H1 (cell line): Measurements from ENCODE around the gene SKA3. TPM values are rescaled to one million over a fixed set of nuclear protein-coding genes. Genes with fewer than 3 reads are reported as not detected.

Experiments used
- CTCF ChIA-PET: fragments of 300-600 bp; sonication (Branson Sonifier 250); formaldehyde crosslinking; loops from one replicate; lab custom pipeline; 2021; ENCODE audit not compliant: partially characterized antibody; lab: Charles Lee
- POLR2A ChIA-PET: fragments of 300-600 bp; sonication (Branson Sonifier 250); formaldehyde crosslinking; loops from one replicate; lab custom pipeline; 2021; ENCODE audit warnings: inconsistent platforms; ENCODE audit not compliant: partially characterized antibody; lab: Charles Lee
- DNase-seq, 2 experiments: peaks; one replicate each; pipeline versions ENCODE4 v3.0.0 to v3.0.0-alpha.2; 2010 to 2022; ENCODE audit warnings: low spot score in 2 of 2, low read depth in 1 of 2, mixed read lengths in 1 of 2
- FAIRE-seq: peaks from 2 replicates; lab custom pipeline; 2011; peaks lifted over from hg19 to GRCh38; lab: Jason Lieb, UNC
- H2AFZ ChIP-seq: 2 replicates; pipeline ENCODE4 v1.8.1; 2012; ENCODE audit warnings: low read length, inconsistent platforms
- H2AK5ac ChIP-seq: 2 replicates; pipeline ENCODE4 v1.6.1; 2013; ENCODE audit warnings: low read depth, low read length
- H2BK120ac ChIP-seq: replicated peaks from 2 replicates; pipeline ENCODE3; 2013; ENCODE audit warnings: low read depth, low read length, inconsistent platforms
- H2BK12ac ChIP-seq: 2 replicates; pipeline ENCODE4 v1.6.1; 2013; ENCODE audit warnings: low read depth, low read length
- H2BK15ac ChIP-seq: 2 replicates; pipeline ENCODE4 v1.6.1; 2013; ENCODE audit warnings: low read length
- H2BK20ac ChIP-seq: 2 replicates; pipeline ENCODE4 v1.6.1; 2013; ENCODE audit warnings: low read length
- H2BK5ac ChIP-seq: 2 replicates; pipeline ENCODE4 v1.6.1; 2013; ENCODE audit warnings: low read depth, low read length
- H3K14ac ChIP-seq: 2 replicates; pipeline ENCODE4 v1.6.1; 2013; ENCODE audit warnings: inconsistent platforms; ENCODE audit not compliant: insufficient read length
- H3K18ac ChIP-seq: 2 replicates; pipeline ENCODE4 v1.6.1; 2013; ENCODE audit warnings: low read length; ENCODE audit errors: extremely low read depth
- H3K23ac ChIP-seq: 2 replicates; pipeline ENCODE4 v1.6.1; 2013; ENCODE audit warnings: inconsistent platforms; ENCODE audit not compliant: insufficient read length
- H3K23me2 ChIP-seq: 2 replicates; pipeline ENCODE4 v1.6.1; 2013; ENCODE audit warnings: low read depth, low read length
- H3K27ac ChIP-seq: 2 replicates; pipeline ENCODE4 v1.6.1; 2011; ENCODE audit warnings: low read depth, low read length, inconsistent platforms
- H3K27me3 ChIP-seq, 4 experiments: replicated peaks in 1 of 4; 1 replicate in 1 of 4; 2 replicates in 3 of 4; pipeline versions ENCODE4 v1.6.1 to v1.8.1; 2011 to 2013; ENCODE audit warnings: low read length in 3 of 4, mild to moderate bottlenecking in 3 of 4, inconsistent platforms in 2 of 4, mixed read lengths in 2 of 4, moderate library complexity in 1 of 4; ENCODE audit not compliant: control insufficient read depth in 3 of 4, insufficient read depth in 3 of 4; ENCODE audit errors: extremely low read depth in 1 of 4
- H3K36me3 ChIP-seq, 4 experiments: 2 replicates each; pipeline versions ENCODE4 v1.6.1 to v1.8.1; 2011 to 2013; ENCODE audit warnings: mild to moderate bottlenecking in 4 of 4, low read length in 3 of 4, moderate library complexity in 2 of 4, control low read depth in 1 of 4, inconsistent platforms in 1 of 4; ENCODE audit not compliant: insufficient read depth in 4 of 4, control insufficient read depth in 2 of 4
- H3K4ac ChIP-seq: replicated peaks from 2 replicates; pipeline ENCODE3; 2013; ENCODE audit warnings: low read length, low read depth, mixed read lengths, inconsistent platforms; ENCODE audit not compliant: insufficient read length
- H3K4me1 ChIP-seq, 4 experiments: replicated peaks in 1 of 4; 1 replicate in 1 of 4; 2 replicates in 3 of 4; pipeline versions ENCODE4 v1.6.1 to v1.8.1; 2011 to 2013; ENCODE audit warnings: low read length in 3 of 4, inconsistent platforms in 2 of 4, mixed read lengths in 1 of 4; ENCODE audit not compliant: insufficient read depth in 4 of 4, control insufficient read depth in 3 of 4
- H3K4me2 ChIP-seq, 2 experiments: 2 replicates each; pipeline versions ENCODE4 v1.6.1 to v1.8.1; 2011 to 2013; ENCODE audit warnings: low read depth in 2 of 2, low read length in 2 of 2, control low read depth in 1 of 2, inconsistent platforms in 1 of 2, mild to moderate bottlenecking in 1 of 2; ENCODE audit not compliant: insufficient read depth in 1 of 2
- H3K4me3 ChIP-seq, 4 experiments: fragments of 200-600, 300-600 bp in 1 of 4; sonication (generic), shearing (Covaris generic), sonication (Bioruptor Twin) in 1 of 4; 2 replicates each; pipeline versions ENCODE4 v1.5.1 to v1.8.1; 2011 to 2016; ENCODE audit warnings: low read length in 4 of 4, low read depth in 3 of 4, control low read depth in 2 of 4, inconsistent platforms in 2 of 4, mild to moderate bottlenecking in 2 of 4, mixed read lengths in 1 of 4, moderate library complexity in 1 of 4; ENCODE audit not compliant: insufficient read depth in 2 of 4; ENCODE audit errors: extremely low read depth in 1 of 4
- H3K56ac ChIP-seq: replicated peaks from 2 replicates; pipeline ENCODE3; 2013; ENCODE audit warnings: low read depth, mild to moderate bottlenecking, mixed read lengths, low read length, inconsistent platforms; ENCODE audit not compliant: insufficient read length
- H3K79me1 ChIP-seq: 2 replicates; pipeline ENCODE4 v1.6.1; 2013; ENCODE audit warnings: low read depth, low read length, control low read depth
- H3K79me2 ChIP-seq, 2 experiments: 2 replicates each; pipeline versions ENCODE4 v1.6.1 to v1.8.1; 2012 to 2013; ENCODE audit warnings: low read length in 2 of 2, mild to moderate bottlenecking in 2 of 2, inconsistent platforms in 1 of 2; ENCODE audit not compliant: insufficient read depth in 2 of 2, control insufficient read depth in 1 of 2
- H3K9ac ChIP-seq, 4 experiments: replicated peaks in 1 of 4; 1 replicate in 1 of 4; 2 replicates in 3 of 4; pipeline versions ENCODE4 v1.6.1 to v1.8.1; 2011 to 2013; ENCODE audit warnings: low read depth in 3 of 4, low read length in 3 of 4, control low read depth in 2 of 4, mild to moderate bottlenecking in 2 of 4, moderate library complexity in 2 of 4, inconsistent platforms in 1 of 4; ENCODE audit errors: extremely low read depth in 1 of 4
- H3K9me3 ChIP-seq, 2 experiments: 2 replicates each; pipeline versions ENCODE4 v1.6.1 to v1.8.1; 2012 to 2013; ENCODE audit warnings: mild to moderate bottlenecking in 2 of 2, moderate library complexity in 2 of 2, control low read depth in 1 of 2, inconsistent platforms in 1 of 2, low read depth in 1 of 2, low read length in 1 of 2, mixed read lengths in 1 of 2; ENCODE audit not compliant: insufficient read depth in 2 of 2
- H4K20me1 ChIP-seq, 2 experiments: replicated peaks in 1 of 2; 2 replicates each; pipeline versions ENCODE3 to v1.8.1; 2011 to 2013; ENCODE audit warnings: inconsistent platforms in 2 of 2, low read length in 2 of 2, mild to moderate bottlenecking in 1 of 2; ENCODE audit not compliant: insufficient read depth in 2 of 2, control insufficient read depth in 1 of 2
- H4K5ac ChIP-seq: 2 replicates; pipeline ENCODE4 v1.6.1; 2013; ENCODE audit warnings: low read length, low read depth, mixed read lengths, inconsistent platforms; ENCODE audit not compliant: insufficient read length
- H4K8ac ChIP-seq: 2 replicates; pipeline ENCODE4 v1.8.0; 2013; ENCODE audit warnings: mild to moderate bottlenecking, moderate library complexity, low read length, inconsistent platforms; ENCODE audit not compliant: insufficient read depth; ENCODE audit errors: extremely low read depth
- H4K91ac ChIP-seq: replicated peaks from 2 replicates; pipeline ENCODE3; 2013; ENCODE audit warnings: low read length, mixed read lengths, inconsistent platforms; ENCODE audit not compliant: insufficient read length
- ASH2L ChIP-seq: fragments of 200-600, 300-600 bp; sonication (generic); IDR thresholded peaks from one replicate; pipeline ENCODE4 v1.7.1; 2017; ENCODE audit warnings: low read length
- CBX5 ChIP-seq: fragments of 300-800, 300-1000 bp; sonication (generic); IDR thresholded peaks from 2 replicates; pipeline ENCODE4 v1.7.1; 2016; ENCODE audit warnings: antibody characterized with exemption, low read length, low read depth
- CHD2 ChIP-seq: IDR thresholded peaks from 2 replicates; pipeline ENCODE4 v1.6.1; 2012; ENCODE audit warnings: low read length, improper control_type of control experiment
- CREB1 ChIP-seq: IDR thresholded peaks from 2 replicates; pipeline ENCODE4 v1.6.1; 2012; ENCODE audit warnings: inconsistent platforms
- EZH2 ChIP-seq: fragments of 200-600 bp; sonication (generic); IDR thresholded peaks from 2 replicates; pipeline ENCODE4 v1.7.1; 2012; ENCODE audit warnings: low read depth, mild to moderate bottlenecking, moderate library complexity, low read length, inconsistent platforms; ENCODE audit not compliant: severe bottlenecking
- HDAC6 ChIP-seq: IDR thresholded peaks from one replicate; pipeline ENCODE4 v1.7.1; 2012; ENCODE audit warnings: low read depth, mild to moderate bottlenecking, inconsistent platforms, low read length, moderate library complexity
- MAFK ChIP-seq: IDR thresholded peaks from 2 replicates; pipeline ENCODE4 v1.6.1; 2012; ENCODE audit warnings: low read depth, mild to moderate bottlenecking, improper control_type of control experiment, low read length
- NRF1 ChIP-seq: IDR thresholded peaks from 2 replicates; pipeline ENCODE4 v1.6.1; 2011; ENCODE audit warnings: mild to moderate bottlenecking, low read depth, low read length, improper control_type of control experiment
- POLR2A ChIP-seq, 2 experiments: IDR thresholded peaks; 1 replicate in 1 of 2; 2 replicates in 1 of 2; pipeline ENCODE4 v1.6.1; 2011; ENCODE audit warnings: low read depth in 2 of 2, low read length in 2 of 2, mild to moderate bottlenecking in 2 of 2; ENCODE audit errors: control extremely low read depth in 1 of 2
- POU5F1 ChIP-seq: IDR thresholded peaks from 2 replicates; pipeline ENCODE4 v1.6.1; 2011; ENCODE audit warnings: low read depth, mild to moderate bottlenecking, low read length, moderate library complexity
- RAD21 ChIP-seq, 2 experiments: IDR thresholded peaks in 1 of 2; conservative IDR thresholded peaks in 1 of 2; 2 replicates each; pipeline ENCODE4 v1.6.1; 2011; ENCODE audit warnings: low read depth in 2 of 2, low read length in 2 of 2, improper control_type of control experiment in 1 of 2, inconsistent platforms in 1 of 2, mild to moderate bottlenecking in 1 of 2, moderate library complexity in 1 of 2
- RFX5 ChIP-seq: IDR thresholded peaks from 2 replicates; pipeline ENCODE4 v1.6.1; 2011; ENCODE audit warnings: low read depth, low read length, improper control_type of control experiment, borderline replicate concordance
- TAF1 ChIP-seq: IDR thresholded peaks from 2 replicates; pipeline ENCODE4 v1.6.1; 2011; ENCODE audit warnings: mild to moderate bottlenecking, low read depth, low read length
- YY1 ChIP-seq: IDR thresholded peaks from 2 replicates; pipeline ENCODE4 v1.6.1; 2011; ENCODE audit warnings: low read depth, mild to moderate bottlenecking, low read length
- ZNF274 ChIP-seq: IDR thresholded peaks from 2 replicates; pipeline ENCODE4 v1.7.0; 2012; ENCODE audit warnings: low read length, borderline replicate concordance; ENCODE audit errors: extremely low read depth
- WGBS, 2 experiments: shearing (Covaris generic) in 1 of 2; methylation state at CpG; one replicate each; pipeline versions ENCODE4 v1.1.6 to v1.1.7; 2013 to 2015; ENCODE audit warnings: low lambda C conversion rate in 2 of 2, mixed read lengths in 2 of 2, inconsistent platforms in 1 of 2, low coverage in 1 of 2, missing lambda C conversion rate in 1 of 2; ENCODE audit not compliant: insufficient replicate concordance in 2 of 2, insufficient coverage in 1 of 2, insufficient read length in 1 of 2; ENCODE audit errors: extremely low coverage in 1 of 2, missing lambda C conversion rate in 1 of 2; 5-methylcytosine and 5-hydroxymethylcytosine counted together
- polyA plus RNA-seq, 7 experiments: library from polyadenylated mRNA; depleted of rRNA in 3 of 7; stranded (reverse) in 5 of 7; unstranded in 2 of 7; fragments of >200 nt in 5 of 7; fragments of 200-250 nt in 2 of 7; gene quantifications; 1 replicate in 5 of 7; 2 replicates in 1 of 7; 4 replicates in 1 of 7; pipeline versions ENCODE4 v1.2.1 to v1.2.3, GENCODE V29; 2011 to 2013; ENCODE audit warnings: missing spikeins in 2 of 7, mixed read lengths in 2 of 7
- total RNA-seq: library from RNA; stranded (reverse); fragmentation: NEBNext Ultra II Directional; extraction: Animal tissue kit (Norgen Biotek cat#: 25700); gene quantifications from 2 replicates; pipeline ENCODE4 v1.2.1, GENCODE V29; 2021

Gene SKA3
- total and polyA plus RNA-seq, 2 of the 8 experiments (the other 6 are each of a cell fraction or from before 2014, with no cell fraction given), result 32.3 to 63.7 TPM

DNA sequence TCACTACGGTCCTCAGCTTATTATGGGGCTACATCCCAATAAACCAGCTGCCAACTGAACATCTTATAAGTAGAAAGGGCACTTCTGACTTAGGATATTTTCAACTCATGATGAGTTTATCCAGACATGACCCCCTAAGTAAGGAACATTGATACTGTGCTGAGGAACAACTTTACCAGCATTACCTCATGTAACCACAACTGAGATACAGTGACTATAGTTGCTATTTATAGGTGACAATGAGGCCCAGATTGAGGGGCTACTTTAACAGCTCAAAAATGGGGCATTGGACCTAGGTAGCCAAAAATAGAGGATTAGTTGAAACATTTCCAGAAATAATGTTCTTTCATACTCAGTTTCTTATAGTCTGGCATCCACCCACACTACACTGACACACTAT, 26.8 kb downstream of the SKA3 start:
- H3K9me3 ChIP-seq, result no peaks in the 10 kb centered on the region
- H3K23ac ChIP-seq, result no peak overlapping the region
- no peak overlapping the region for H3K18ac ChIP-seq
- POLR2A ChIA-PET, result interaction anchor here (0.7 to 2.7 kb wide), 9 partner anchors 16 to 556 kb away, joined by 3 to 9 read pairs (median 3); partner anchors contain the start of genes MRPL57 and SKA3
- no peak overlapping the region for H4K8ac ChIP-seq
- no peak overlapping the region for H2BK5ac ChIP-seq
- H3K27me3 ChIP-seq, result no peaks in the 10 kb centered on the region
- H2BK12ac ChIP-seq, result no peak overlapping the region
- 85% methylated on average over 1 of the region's 1 CpG; no CpG with 5 or more reads in 1 of the 2 experiments for WGBS, 2 experiments
- H4K91ac ChIP-seq, result no peak overlapping the region
- no peak overlapping the region for H3K4me3 ChIP-seq
- peaks cover 0 to 2% (median 0%) of the 10 kb centered on the region in 4 experiments; a peak in 4 of 7 replicates for H3K4me1 ChIP-seq
- H3K4ac ChIP-seq, result no peak overlapping the region
- no peaks in the 10 kb centered on the region for H3K23me2 ChIP-seq
- no peak overlapping the region for H4K5ac ChIP-seq
- H2BK120ac ChIP-seq, result no peak overlapping the region
- no peak overlapping the region for H3K14ac ChIP-seq
- H3K4me2 ChIP-seq, result no peak overlapping the region
- no peak for FAIRE-seq
- peaks cover 5 to 45% (median 20%) of the 10 kb centered on the region in 4 experiments; a peak in 7 of 8 replicates for H3K36me3 ChIP-seq
- no peak overlapping the region for H3K27ac ChIP-seq
- CTCF ChIA-PET, result interaction anchor here (0.6 to 0.9 kb wide), 2 partner anchors 15 to 137 kb away, joined by 3 read pairs; no protein-coding TSS in a partner anchor
- no peak for DNase-seq
- H2AFZ ChIP-seq, result no peak overlapping the region
- no peak overlapping the region for H3K9ac ChIP-seq
- peaks cover 2 to 3% of the 10 kb centered on the region in 2 experiments for H4K20me1 ChIP-seq
- H2BK15ac ChIP-seq, result no peak overlapping the region
- no peaks in the 10 kb centered on the region for H3K79me1 ChIP-seq
- H2BK20ac ChIP-seq, result no peak overlapping the region
- H3K79me2 ChIP-seq, result peaks cover 0 to 13% of the 10 kb centered on the region in 2 experiments; a peak in 2 of 4 replicates
- no peak overlapping the region for H3K56ac ChIP-seq
- no peak overlapping the region for H2AK5ac ChIP-seq
- no peak for TF ChIP-seq ZNF274
- TF ChIP-seq EZH2, result no peak
- TF ChIP-seq NRF1, result no peak
- TF ChIP-seq TAF1, result no peak
- TF ChIP-seq MAFK, result no peak
- no peak for TF ChIP-seq CBX5
- TF ChIP-seq YY1, result no peak
- TF ChIP-seq CREB1, result no peak
- TF ChIP-seq POLR2A (IDR thresholded peaks at IDR 0.05; ENCODE audit: control extremely low read depth in 1 of 2, low read depth in 2 of 2, low read length in 2 of 2), result no peak; a peak in 1 of 3 replicates
- no peak for TF ChIP-seq CHD2
- no peak for TF ChIP-seq RAD21 (IDR thresholded peaks at IDR 0.05 in 1 of 2, conservative IDR thresholded peaks at IDR 0.05 in 1 of 2; ENCODE audit: low read depth in 2 of 2, low read length in 2 of 2)
- TF ChIP-seq POU5F1, result no peak
- TF ChIP-seq ASH2L, result no peak
- no peak for TF ChIP-seq RFX5
- TF ChIP-seq HDAC6, result no peak
